ENCODE measurements around the gene ASPN.

- TF ChIP-seq POLR2A (IDR thresholded peaks at IDR 0.05) (no peak), CTCF (IDR thresholded peaks at IDR 0.05 in 4 of 5, conservative IDR thresholded peaks at IDR 0.05 in 1 of 5) (no peak)
Measured at GRCh38 chr9:92494856-92495255, 12.6 kb upstream of the ASPN start.
